Neural crest cell (in vitro differentiated cells): ENCODE results near the gene HSD17B12. TPM values are rescaled to one million over a fixed set of nuclear protein-coding genes. Genes with fewer than 3 reads are reported as not detected.
A peak's percentile ranks its signal among the peaks of the same experiment; 100 is the strongest.

Experiments
- DNase-seq: peaks from one replicate; pipeline ENCODE4 v3.0.0; 2021; ENCODE audit warnings: low read depth, mixed read lengths, low spot score
- H3K27ac Mint-ChIP-seq: one replicate; pipeline ENCODE4 v1.8.0; 2021; ENCODE audit warnings: mild to moderate bottlenecking, mixed read lengths; ENCODE audit not compliant: unreplicated experiment
- H3K27me3 Mint-ChIP-seq: 2 replicates; pipeline ENCODE4 v1.8.0; 2021; ENCODE audit warnings: low read depth, mild to moderate bottlenecking, mixed read lengths
- H3K36me3 Mint-ChIP-seq: 2 replicates; pipeline ENCODE4 v1.8.0; 2021; ENCODE audit warnings: low read depth, mild to moderate bottlenecking, mixed read lengths
- H3K4me1 Mint-ChIP-seq: 2 replicates; pipeline ENCODE4 v1.8.0; 2021; ENCODE audit warnings: mixed read lengths
- H3K4me3 Mint-ChIP-seq: one replicate; pipeline ENCODE4 v1.8.0; 2021; ENCODE audit warnings: mild to moderate bottlenecking, mixed read lengths
- H3K9me3 Mint-ChIP-seq: 2 replicates; pipeline ENCODE4 v1.8.0; 2021; ENCODE audit warnings: mixed read lengths
- CTCF ChIP-seq: fragments of 200-600 bp; sonication (generic); conservative IDR thresholded peaks from 2 replicates; pipeline ENCODE4 v1.5.0; 2021; ENCODE audit warnings: antibody characterized with exemption, mild to moderate bottlenecking
- total RNA-seq: library from RNA; stranded (reverse); gene quantifications from 2 replicates; pipeline ENCODE4 v1.2.1, GENCODE V29; 2021

Gene HSD17B12
- total RNA-seq, 1 donor from 2014 or later = 116 TPM

DNA sequence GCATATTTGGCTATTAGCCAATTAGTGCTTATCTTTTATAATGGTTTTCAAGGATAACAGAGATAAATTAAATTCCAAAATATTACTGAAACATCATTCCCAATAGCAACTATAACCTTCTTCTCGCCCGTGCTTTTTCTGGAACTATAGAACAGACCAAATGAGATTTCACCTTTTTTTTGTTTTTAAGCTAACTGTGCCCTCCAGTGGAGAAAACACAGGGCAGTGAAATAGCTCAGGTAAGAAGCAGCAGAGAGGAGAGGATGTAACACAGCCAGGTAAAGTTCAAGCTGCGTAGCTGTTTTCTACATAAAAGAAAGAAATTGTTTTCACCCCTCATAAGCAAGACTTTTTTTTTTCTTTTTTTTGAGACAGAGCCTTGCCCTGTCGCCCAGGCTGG is 28.2 kb downstream of the HSD17B12 start:
- H3K36me3 Mint-ChIP-seq = peaks cover 27% of the 10 kb centered on the region
- no peak for DNase-seq
- H3K9me3 Mint-ChIP-seq = peaks cover 4% of the 10 kb centered on the region
- TF ChIP-seq CTCF = peak; percentile 34
- H3K4me3 Mint-ChIP-seq = no peak overlapping the region
- peaks cover 15% of the 10 kb centered on the region for H3K4me1 Mint-ChIP-seq
- no peak overlapping the region for H3K27ac Mint-ChIP-seq
- H3K27me3 Mint-ChIP-seq = no peaks in the 10 kb centered on the region

- H3K27ac Mint-ChIP-seq = no peak overlapping the region
- peaks cover 4% of the 10 kb centered on the region for H3K9me3 Mint-ChIP-seq
- no peak overlapping the region for H3K4me3 Mint-ChIP-seq
- no peak for DNase-seq
- peaks cover 15% of the 10 kb centered on the region for H3K4me1 Mint-ChIP-seq
- H3K27me3 Mint-ChIP-seq = no peaks in the 10 kb centered on the region
- peaks cover 22% of the 10 kb centered on the region for H3K36me3 Mint-ChIP-seq
- TF ChIP-seq CTCF = no peak
These were observed 29.2 kb downstream of the HSD17B12 start for GRCh38 chr11:43709689-43710088.

GRCh38 chr11:43712676-43713075 is 32.1 kb downstream of the HSD17B12 start:
- Mint-ChIP-seq H3K27me3 (no peaks in the 10 kb centered on the region), H3K27ac (no peak overlapping the region), H3K36me3 (peaks cover 27% of the 10 kb centered on the region), H3K4me3 (no peak overlapping the region), H3K9me3 (peaks cover 4% of the 10 kb centered on the region), H3K4me1 (peaks cover 2% of the 10 kb centered on the region)
- no peak for DNase-seq
- no peak for TF ChIP-seq CTCF

- H3K27me3 Mint-ChIP-seq = no peaks in the 10 kb centered on the region
- no peak for TF ChIP-seq CTCF
- H3K27ac Mint-ChIP-seq = no peak overlapping the region
- H3K36me3 Mint-ChIP-seq = peaks cover 44% of the 10 kb centered on the region
- DNase-seq = no peak
- H3K4me1 Mint-ChIP-seq = no peaks in the 10 kb centered on the region
- no peak overlapping the region for H3K4me3 Mint-ChIP-seq
- peaks cover 6% of the 10 kb centered on the region for H3K9me3 Mint-ChIP-seq
These were observed 37.8 kb downstream of the HSD17B12 start for GRCh38 chr11:43718373-43718772.

GRCh38 chr11:43723617-43724016 is 43.1 kb downstream of the HSD17B12 start:
- DNase-seq = no peak
- no peak overlapping the region for H3K27ac Mint-ChIP-seq
- H3K9me3 Mint-ChIP-seq = peaks cover 3% of the 10 kb centered on the region
- H3K4me1 Mint-ChIP-seq = no peaks in the 10 kb centered on the region
- H3K36me3 Mint-ChIP-seq = peaks cover 27% of the 10 kb centered on the region
- no peak overlapping the region for H3K4me3 Mint-ChIP-seq
- no peak for TF ChIP-seq CTCF
- H3K27me3 Mint-ChIP-seq = no peaks in the 10 kb centered on the region

DNA sequence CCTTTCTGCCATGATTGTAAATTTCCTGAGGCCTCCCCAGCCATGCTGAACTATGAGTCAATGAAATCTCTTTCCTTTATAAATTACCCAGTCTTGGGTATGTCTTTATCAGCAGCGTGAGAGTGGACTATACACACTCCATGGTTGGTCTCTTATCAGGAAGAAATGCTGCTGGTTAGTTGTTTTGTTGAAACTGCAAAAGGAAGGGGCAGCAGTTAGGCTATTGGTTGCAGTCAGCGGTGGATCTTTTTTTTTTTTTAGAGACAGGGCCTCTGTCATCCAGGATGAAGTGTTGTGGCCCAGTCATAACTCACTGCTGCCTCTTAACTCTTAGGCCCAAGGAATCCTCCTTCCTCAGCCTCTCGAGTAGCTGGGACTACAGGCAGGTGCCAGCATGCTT is 51.7 kb downstream of the HSD17B12 start:
- peaks cover 3% of the 10 kb centered on the region for H3K9me3 Mint-ChIP-seq
- DNase-seq = no peak
- H3K27me3 Mint-ChIP-seq = no peaks in the 10 kb centered on the region
- peaks cover 28% of the 10 kb centered on the region for H3K4me1 Mint-ChIP-seq
- TF ChIP-seq CTCF = no peak
- H3K36me3 Mint-ChIP-seq = peaks cover 25% of the 10 kb centered on the region
- H3K4me3 Mint-ChIP-seq = no peak overlapping the region
- no peak overlapping the region for H3K27ac Mint-ChIP-seq
